ENCODE measurements around the gene FGF9.

FGF9 gene

DNA sequence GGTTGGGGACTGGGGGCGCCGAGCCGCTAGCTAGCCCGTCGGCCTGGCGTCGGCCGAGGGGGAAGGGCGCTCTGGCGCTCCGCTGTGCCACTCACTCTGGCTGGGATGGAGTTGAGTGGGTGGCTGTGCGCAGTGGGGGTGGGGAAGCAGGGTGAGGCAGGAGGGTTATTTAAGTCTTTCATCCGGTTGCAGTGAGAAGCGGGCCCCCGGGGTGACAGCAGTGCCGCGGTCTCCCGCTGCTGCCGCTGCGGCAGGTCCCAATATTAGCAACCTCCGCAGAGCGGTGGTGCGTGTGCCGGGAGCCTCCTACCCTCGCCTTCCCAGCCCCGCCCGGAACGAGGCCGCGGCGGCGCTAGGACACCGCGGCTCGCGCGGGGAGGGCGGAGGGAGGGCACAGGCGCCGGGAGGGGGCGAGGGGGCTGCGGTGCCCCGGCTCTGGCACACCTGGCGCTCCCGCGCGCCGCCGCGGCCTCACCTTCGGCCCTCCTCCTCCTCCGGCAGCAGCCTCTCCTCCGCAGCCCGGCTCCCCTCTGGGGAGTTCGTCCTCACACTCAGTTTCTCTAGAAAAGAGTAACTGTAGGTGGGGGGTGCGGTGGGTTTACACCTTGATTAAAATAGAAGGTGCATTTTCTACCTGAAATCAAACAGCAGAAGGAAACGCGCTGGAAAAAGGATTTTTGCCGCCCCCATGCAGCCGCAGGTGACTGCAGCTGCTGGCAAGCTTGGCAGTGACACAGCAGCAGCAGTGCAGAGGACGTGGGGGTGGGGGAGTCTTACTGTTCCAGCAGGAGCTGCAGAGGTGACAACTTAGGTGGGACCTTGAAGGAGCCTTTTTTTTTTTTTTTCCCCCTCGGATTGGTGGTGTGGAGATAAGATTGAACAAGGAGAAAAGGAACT is 4.5 kb downstream of the FGF9 start:
- DNase-seq = peak; percentile 26

DNA sequence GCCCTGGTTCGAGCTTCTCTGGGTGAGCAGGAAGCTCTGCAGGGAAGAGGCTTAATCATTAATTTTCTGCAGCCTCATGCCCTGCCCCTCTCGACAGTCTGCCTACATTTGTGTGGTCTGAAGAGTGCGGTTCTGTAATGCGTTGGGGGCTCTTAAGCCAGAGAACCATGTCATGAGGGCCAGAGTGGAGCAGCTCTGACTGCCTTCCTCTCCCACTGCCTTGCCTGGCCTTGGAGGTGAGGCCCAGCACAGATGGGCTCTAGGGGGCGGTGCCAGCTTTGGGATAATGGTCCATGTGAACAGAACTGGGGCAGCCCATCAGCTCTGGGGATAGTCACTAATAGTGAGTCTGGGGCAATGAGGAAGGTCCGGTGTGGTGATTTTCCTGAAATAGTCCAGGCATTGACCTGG is 5.7 kb downstream of the FGF9 start:
- no peak for DNase-seq

DNA sequence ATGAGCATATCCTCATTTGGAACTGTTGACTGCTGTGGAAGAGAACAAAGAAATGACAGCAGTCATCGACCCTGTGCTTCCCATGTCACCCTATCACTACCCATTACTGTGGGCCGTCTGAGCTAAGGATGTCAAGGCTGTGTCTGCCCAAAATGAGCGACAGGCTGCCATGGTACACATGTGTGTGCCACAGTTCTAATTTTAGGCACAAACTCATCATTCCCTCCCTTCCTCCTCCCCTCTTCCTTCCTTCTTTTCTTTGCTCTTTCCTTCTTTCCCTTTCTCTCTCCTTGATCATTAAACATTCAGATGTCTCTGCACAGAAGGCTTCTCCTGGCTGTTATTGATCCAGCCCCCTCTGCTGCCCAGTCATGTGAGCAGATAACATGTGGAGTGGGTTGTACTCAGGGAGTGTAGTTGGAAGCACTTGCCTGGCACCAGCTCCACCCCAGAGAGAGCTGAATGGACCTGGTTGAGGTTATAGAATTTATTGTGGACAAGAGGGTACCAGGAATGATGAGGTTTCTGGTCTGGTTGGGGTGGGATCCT is 6.3 kb downstream of the FGF9 start:
- no peak for DNase-seq

DNA sequence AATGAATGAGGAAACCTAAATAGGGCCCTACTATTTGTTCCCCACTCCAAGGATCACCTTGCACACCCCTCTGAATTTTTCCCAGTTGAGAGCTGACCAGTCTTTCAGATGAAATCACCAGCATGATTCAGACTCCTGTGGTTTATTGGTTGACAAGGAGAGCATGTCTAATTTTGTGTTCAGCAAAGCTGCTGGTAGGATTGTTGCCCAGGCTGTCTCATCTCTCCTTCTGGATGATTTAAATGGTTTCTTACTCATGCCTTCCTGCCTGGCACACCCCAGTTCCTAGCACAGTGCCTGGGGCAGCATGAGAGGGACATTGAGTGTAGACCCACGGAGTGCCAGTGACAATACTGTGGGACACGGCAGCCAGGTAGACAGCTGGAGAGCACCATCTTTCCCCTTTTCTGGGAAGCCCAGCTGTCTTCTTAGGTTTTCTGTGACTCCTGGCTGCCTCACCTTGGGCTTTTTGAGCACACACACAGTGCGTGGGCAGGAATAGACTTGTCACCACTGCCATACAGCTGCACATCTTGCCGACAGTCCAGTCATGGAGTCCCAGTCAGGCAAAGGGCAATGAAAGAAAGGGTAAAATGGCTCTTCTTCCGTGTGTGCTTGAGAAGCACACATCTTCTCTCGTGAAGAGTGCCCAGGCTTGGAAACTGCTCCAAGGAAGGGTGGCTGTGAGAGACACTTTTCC is 12.3 kb downstream of the FGF9 start:
- DNase-seq = no peak

DNA sequence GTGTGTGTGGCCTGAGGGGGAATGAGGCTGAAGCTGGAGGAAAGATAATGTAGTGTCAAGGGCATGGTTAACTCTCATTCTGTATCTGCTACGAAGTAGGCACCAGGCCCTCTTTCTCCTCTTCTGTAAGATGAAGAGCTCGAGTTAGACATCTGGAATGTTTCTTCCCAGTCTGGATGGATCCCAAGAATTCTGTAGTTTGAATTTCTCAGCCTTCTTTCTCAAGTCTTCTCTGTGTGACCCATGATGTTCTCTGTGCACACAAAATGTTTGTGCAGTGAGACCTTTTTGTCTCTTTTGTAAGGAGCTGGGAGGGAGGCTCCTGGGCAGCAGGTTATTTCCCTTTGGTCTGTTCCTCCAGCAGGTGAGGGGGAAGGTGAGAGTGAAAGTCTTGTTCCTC is 13.7 kb downstream of the FGF9 start:
- DNase-seq = no peak

DNA sequence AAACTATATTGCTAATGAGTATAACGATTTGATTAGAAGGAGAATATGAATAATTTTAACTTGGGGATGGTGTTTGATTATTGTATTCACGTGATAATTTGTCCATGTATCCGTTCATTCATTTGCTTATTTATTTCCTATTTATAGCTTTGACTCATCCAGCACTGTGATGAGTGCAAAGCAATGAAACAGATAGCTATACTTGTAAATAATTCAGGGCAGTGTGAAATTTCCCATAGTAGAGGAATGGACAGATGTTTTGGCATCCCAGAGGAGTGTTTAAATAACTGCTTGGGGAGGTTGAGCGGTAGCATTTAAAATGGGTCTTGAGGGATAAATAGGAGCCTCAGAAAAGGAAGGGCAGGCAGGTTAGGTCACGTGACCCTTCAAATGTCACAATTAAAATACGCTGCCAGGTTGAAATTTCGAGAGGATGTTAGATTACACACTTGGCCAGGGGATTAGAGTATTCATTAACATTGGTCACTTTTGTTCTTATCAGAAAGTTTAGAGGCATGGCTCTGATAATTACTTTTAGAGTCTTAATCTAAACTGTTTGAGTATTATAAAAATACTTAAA is 14.7 kb downstream of the FGF9 start:
- DNase-seq = no peak

DNA sequence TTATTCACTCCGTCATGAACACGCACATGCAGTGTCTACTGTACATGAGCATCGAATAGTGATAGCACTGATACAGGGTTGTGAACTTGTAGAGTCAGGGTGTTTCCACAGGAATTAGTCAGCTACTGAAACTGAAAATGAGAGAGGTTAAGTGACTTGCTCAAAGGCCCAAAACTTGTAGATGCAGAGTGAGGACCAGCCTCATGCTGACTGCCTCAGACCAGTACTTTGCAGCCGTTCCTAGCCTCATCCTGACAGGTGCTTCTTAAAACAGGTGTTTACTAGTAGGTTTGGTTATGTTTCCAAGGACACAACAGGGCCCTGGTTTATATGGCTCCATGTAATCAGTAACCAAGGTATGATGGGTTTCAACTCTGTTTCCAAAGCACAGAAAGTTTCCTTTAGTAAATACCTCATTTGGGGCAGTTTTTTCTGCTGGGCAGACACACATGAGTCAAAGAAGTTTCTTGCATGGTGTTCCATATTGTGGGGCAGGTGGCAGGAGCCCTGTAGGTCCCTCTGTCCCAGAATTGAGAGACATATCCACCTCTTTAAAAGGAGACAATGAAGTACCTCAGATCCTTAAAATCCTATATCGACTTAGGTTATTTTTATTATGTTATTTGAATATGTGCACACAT is 16.0 kb downstream of the FGF9 start:
- no peak for DNase-seq

DNA sequence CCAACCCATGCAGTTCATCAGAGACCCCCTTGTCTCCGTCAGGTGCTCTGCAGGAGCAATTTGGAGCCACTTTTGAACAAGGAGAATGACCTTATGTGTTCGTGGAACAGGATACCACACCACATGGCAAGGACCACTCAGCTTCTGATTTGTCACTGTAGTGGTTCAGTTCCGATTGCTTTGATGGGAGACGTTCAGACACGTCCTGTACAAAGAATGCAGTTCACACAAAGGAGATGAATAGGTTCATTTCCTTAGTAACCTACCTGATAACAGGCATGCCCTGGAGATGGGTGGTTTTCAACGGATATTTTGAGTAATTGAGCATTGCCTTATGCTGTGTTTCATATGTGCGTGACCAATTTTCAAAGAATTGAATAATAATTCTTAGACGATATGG is 17.2 kb downstream of the FGF9 start:
- DNase-seq = no peak

DNA sequence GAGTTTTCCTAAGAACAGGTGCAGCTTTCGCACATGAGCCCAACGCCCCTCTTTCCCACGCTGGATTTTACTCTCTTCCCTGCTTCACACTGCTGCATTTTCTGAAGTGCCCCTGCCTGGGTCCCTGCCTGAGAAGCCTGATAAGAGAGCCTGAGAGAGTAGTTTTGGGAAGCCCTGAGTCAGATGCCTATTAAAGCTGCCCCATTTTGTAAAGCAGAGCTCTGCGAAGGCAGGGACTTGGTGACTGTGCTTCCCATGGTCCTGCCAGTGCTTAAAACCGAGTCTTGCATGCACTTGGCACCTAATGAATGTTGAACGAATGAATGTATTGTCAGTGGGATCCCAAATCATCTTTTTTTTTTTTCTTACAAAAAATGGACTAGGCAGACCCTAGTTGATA is 18.2 kb downstream of the FGF9 start:
- no peak for DNase-seq

DNA sequence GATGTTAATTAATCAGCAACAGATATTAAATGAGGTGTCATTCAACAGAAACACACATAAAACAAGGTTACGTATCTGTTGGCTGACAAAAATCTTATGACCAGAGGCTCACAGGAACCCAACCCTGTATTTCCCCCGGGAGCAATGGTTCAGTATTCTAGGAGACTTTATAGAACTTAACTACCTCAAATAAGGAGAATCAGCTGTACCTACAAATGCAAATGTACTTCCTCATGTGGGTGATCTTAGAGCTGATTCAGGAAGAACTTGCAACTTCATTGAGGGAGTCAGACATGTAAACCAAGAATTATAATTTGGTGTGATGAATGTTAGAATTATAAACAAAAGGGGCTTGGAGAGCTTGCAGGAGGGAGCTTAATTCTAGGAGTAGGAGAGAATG is 20.1 kb downstream of the FGF9 start:
- DNase-seq = no peak

DNA sequence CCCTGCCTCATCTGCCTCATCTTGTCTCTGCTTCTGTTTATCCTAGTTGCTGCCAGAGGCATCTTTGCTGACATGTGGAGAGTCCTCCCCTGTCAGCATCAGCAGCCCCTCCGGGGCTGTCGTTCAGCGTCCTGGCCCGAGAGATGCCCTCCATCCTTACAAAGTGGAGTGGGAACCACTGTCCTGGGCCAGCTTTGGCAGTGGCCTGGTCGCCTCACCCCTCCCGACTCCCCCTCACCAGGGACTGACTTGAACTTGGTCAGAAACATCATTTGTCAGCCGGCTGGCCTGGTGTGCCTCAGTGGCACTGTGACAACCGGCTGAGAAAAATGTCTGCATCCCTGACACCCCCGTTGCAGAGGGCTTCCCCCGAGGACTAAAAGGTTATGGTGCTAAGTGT is 20.6 kb downstream of the FGF9 start:
- DNase-seq = no peak

DNA sequence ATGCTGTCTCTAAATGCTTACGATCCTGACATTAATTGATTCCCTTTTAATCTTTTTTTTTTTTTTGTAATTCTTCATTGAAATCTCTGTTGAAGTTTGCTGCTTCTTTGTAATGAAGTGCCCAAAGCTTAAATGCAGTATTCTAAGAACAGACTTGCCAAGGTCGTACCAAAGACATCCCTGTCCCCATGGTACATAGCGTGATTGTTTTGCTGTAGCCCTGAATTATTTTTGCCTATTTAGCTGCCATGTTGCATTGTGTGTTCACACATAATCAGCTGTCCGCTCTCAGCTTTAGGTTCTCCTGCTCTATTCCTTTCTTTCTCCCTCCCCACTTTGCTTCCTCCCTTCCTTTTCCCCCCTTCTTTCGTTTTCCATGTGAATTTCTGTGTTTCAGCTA is 21.1 kb downstream of the FGF9 start:
- DNase-seq = no peak

DNA sequence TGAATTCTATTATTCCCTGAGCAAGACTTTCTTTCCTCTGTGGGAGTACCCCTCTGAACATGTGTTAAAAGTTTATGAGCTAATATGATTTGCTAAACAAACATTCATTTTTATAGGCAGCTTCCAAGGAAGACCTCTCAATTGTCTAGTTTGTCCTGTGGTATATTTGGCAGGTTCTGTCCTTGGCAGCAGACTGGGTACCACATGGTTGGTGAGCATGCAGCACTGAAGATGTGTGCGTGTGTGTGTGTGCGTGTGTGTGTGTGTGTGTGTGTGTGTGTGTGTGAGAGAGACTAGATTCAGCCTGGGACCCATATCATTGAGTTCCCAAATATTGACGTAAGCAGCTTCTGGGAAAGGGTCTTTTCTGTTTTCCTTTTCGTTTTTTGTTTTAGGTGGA is 24.0 kb downstream of the FGF9 start:
- no peak for DNase-seq

DNA sequence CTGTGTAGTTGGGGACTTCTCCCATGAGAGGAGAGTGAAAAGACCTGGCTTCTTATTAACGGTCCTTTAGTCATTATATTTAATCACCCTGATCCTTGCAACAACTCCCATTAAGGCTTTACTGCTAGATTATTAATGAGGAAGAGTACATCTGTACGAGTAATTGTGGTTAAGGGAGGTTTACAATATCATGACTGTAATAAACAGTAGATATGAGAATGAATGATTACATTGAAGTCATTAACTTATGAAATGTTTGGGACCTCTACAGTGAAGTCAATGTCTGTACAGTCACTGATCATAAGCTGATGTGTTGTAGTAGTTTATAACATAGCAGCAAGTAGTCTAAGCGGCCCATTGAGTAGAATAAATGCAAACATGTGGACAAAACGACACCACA is 24.7 kb downstream of the FGF9 start:
- DNase-seq = no peak

DNA sequence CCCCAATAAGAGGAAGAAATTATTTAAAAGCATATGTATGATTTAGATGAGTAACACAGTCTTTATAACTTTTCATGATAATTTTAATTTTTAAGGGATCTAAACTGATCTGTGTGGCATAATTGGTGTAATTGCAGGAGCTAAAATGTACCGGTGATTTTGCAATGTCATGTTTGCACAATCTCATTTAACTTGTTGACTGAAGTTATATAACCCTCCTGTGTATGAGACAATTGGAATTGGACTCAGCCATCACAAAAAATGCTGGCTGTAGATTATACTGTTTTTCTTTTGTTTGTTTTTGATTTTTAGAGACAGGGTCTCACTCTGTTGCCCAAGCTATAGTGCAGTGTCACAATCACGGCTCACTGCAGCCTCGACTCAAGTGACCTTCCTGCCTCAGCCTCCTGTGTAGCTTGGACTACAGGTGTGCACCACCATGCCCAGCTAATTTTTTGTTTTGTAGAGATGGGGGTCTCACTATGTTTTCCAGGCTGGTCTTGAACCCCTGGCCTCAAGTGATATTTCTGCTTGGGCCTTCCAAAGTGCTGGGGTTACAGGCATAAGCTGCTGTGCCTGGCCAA is 26.1 kb downstream of the FGF9 start:
- no peak for DNase-seq

DNA sequence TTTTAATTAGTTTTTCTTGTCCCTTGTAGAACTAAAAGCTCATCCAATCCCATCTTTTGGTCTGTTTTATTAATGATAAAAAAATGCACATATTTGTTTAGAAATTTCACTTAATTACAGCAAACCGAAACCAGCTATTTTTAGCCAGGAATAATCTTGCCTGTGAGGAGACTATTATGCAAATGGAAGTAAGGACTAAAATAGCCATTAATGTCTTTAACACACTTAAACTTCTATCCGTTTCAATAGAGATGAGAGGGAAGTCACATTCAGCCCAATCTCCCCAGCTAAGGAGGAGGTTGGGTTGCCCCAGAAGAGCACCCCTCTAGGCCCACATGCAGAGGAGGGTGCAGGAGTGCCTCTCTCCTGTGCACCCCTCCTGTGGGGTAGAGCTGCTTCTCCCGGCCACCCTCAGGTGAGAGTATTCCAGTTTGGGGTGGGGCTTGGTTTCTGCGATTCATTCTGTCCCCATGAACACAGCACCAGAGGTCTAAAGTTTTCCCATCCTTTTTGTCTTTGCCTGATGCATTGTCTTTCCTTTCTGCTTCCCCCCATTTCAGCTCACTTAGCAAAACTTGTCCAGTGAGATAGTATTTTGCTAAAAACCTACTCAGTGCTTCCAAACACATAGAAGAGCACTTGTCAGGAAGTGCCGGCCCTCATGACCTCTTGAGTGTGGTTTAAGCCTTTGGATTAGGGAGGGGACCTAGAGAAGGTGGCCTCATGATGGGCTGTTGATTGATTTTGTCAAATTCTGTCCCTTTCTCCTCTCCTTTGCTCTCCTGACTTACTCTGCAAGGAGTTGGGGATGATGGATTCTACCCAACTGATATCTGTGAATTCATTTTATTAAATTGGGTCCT is 28.2 kb downstream of the FGF9 start:
- no peak for DNase-seq

DNA sequence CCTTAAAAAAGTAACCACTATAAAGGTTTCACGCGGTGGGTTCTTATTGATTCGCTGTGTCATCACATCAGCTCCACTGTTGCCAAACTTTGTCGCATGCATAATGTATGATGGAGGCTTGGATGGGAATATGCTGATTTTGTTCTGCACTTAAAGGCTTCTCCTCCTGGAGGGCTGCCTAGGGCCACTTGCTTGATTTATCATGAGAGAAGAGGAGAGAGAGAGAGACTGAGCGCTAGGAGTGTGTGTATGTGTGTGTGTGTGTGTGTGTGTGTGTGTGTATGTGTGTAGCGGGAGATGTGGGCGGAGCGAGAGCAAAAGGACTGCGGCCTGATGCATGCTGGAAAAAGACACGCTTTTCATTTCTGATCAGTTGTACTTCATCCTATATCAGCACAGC is 30.6 kb downstream of the FGF9 start:
- DNase-seq = no peak

DNA sequence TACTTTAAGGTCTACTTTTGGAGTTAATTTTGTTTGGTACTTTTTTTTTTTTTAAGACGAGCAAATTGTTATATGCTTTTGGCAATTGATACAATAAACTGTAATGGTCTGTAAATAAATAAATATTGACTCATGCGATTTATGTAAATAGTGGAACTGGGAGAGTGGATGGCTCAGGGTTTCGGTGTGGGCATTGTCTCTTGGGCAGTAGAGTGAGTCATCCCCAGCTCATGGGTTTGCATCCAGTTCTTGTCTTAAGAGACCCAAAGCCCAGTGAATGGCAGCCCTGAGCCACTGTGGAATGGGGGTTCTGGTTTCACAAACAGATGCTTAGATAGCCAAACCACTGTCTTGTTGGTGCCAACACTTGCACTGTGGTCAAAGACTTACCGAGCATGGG is 33.0 kb downstream of the FGF9 start:
- DNase-seq = no peak

DNA sequence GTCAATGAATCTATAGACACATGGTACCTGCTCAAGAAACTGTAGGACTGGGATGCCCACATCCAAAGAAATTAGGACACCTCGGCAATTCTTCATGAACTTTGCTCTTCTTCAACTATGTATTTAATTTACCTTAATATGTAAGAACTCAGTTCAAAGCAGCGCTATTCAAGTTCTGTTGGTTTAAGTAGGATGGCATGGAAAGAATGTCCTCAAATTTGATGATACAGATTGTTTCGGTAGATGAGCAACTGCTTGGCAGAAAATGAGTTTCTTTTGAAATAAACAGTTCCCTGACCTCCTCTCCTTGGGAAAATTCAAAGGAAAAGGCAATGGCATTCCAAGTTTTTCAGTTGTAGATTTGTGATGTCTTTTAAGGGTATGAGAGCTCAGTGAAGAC is 36.7 kb downstream of the FGF9 start:
- no peak for DNase-seq

DNA sequence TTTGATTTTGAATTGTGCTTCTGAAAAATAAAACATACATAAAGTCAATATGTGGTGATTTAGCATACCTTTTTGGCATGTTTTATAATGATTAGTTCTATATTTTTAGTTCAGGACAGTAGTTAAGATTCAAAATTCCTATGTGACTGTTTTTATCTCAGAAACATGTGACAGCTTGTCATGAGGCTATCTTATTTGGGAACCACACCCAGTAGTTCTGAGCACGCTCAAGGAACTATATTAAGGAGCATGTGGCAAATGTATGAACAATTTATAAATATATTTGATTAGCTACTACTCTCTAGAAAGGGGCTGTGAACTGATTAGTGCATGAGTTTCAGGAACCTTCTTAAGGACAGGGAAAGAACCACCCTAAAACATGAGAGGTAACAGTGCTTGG is 38.8 kb downstream of the FGF9 start:
- no peak for DNase-seq

DNA sequence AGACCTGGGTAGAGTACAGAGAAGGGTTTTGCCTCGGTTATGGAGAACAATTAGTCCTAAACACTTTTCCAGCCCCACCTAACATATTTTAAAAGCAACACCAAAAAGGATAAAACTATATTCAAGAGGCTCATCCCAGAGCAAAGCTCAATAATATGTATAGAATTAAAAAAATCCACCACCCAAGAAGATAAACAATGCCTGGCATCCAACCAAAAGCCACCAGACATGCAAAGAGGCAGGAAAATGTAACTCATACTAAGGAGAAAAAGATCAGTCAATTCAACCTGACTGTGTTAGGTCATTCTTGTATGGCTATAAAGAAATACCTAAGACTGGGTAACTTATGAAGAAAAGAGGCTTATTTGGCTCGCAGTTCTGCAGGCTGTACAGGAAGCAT is 39.3 kb downstream of the FGF9 start:
- DNase-seq = no peak

DNA sequence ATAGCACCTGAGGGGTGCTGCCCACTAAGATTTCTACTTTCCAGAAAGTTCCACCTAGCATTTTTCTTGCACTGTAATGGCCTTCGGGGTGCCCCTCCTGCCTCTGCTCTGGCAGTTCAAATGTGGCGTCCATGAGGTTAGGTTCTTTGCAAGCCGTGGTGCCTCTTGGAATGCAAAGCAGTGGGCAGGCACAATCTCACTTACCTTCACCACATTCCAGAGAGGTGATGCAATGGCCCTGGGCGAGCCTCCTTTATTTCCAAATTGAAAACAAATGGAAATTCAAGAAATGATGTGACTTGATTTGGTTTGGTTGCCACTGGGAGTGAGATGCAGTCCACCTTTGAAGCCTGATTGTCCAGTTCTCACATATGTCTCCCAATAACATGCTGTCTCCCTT is 46.9 kb downstream of the FGF9 start:
- DNase-seq = no peak
